Neural cell (in vitro differentiated cells): ENCODE measurements around the gene COL6A2.
"Not testable (repeated sequence)": the region's sequence is repeated elsewhere in the genome, so short reads cannot be mapped to it uniquely, and the experiment has no call there.

Experiments
- CTCF ChIP-seq: fragments of 450-650 bp; IDR thresholded peaks from 2 replicates; pipeline ENCODE4 v1.5.1; 2014; ENCODE audit warnings: antibody characterized with exemption, mild to moderate bottlenecking, moderate library complexity; ENCODE audit not compliant: poor library complexity, severe bottlenecking
- EP300 ChIP-seq: fragments of 450-650 bp; conservative IDR thresholded peaks from 2 replicates; pipeline ENCODE4 v1.6.1; 2014; ENCODE audit warnings: antibody characterized with exemption, mild to moderate bottlenecking, moderate library complexity; ENCODE audit not compliant: poor library complexity, severe bottlenecking
- EZH2 ChIP-seq: fragments of 200-600, 300-800 bp; shearing (Covaris generic), sonication (generic); IDR thresholded peaks from 2 replicates; pipeline ENCODE4 v1.6.1; 2014; ENCODE audit warnings: antibody characterized with exemption, low read length, borderline replicate concordance, mild to moderate bottlenecking; ENCODE audit not compliant: insufficient read depth, poor library complexity, severe bottlenecking
- MXI1 ChIP-seq: fragments of 450-650 bp; conservative IDR thresholded peaks from 2 replicates; pipeline ENCODE4 v1.6.1; 2014; ENCODE audit warnings: antibody characterized with exemption, mild to moderate bottlenecking; ENCODE audit not compliant: poor library complexity, severe bottlenecking
- POLR2AphosphoS5 ChIP-seq: IDR thresholded peaks from 2 replicates; pipeline ENCODE4 v1.6.1; 2012
- RAD21 ChIP-seq: fragments of 450-650 bp; conservative IDR thresholded peaks from 2 replicates; pipeline ENCODE4 v1.6.1; 2014; ENCODE audit warnings: antibody characterized with exemption, mild to moderate bottlenecking, moderate library complexity
- TAF1 ChIP-seq: IDR thresholded peaks from 2 replicates; pipeline ENCODE4 v1.6.1; 2012; ENCODE audit warnings: low read depth

- not testable (repeated sequence) for TF ChIP-seq MXI1, CTCF, POLR2AphosphoS5, EZH2, RAD21, EP300, TAF1
Observed at GRCh38 chr21:46140352-46141003, 42.6 kb downstream of the COL6A2 start.
